GM19238 (cell line): ENCODE measurements around the gene TICAM1.
"Not testable (repeated sequence)": the region's sequence is repeated elsewhere in the genome, so short reads cannot be mapped to it uniquely, and the experiment has no call there.

ENCODE experiments used
- DNase-seq: peaks from one replicate; pipeline ENCODE4 v3.0.0; 2011; ENCODE audit warnings: low spot score; ENCODE audit not compliant: insufficient read length

TICAM1 gene

GRCh38 chr19:4831304-4831978 is at the start of gene TICAM1:
TICAM1 (minus strand) TSS chr19:4831712; CDS start chr19:4818377, 13,335 bp downstream.
- DNase-seq, result peak; percentile 62

GRCh38 chr19:4879041-4879440 is 47.5 kb upstream of the TICAM1 start:
- no peak for DNase-seq

- no peak for DNase-seq
Observed at GRCh38 chr19:4878491-4878968, 47.0 kb upstream of the TICAM1 start.

- no peak for DNase-seq
Observed at GRCh38 chr19:4877753-4878490, 46.4 kb upstream of the TICAM1 start.

- no peak for DNase-seq
Observed at GRCh38 chr19:4873930-4874329, 42.4 kb upstream of the TICAM1 start.

- no peak for DNase-seq
Observed at GRCh38 chr19:4871711-4872110, 40.2 kb upstream of the TICAM1 start.

GRCh38 chr19:4870025-4870700 is 38.7 kb upstream of the TICAM1 start:
- no peak for DNase-seq

GRCh38 chr19:4868286-4868834 is 36.8 kb upstream of the TICAM1 start:
- DNase-seq, result no peak

- peak; percentile 96 for DNase-seq
Observed at GRCh38 chr19:4867534-4868285, 36.2 kb upstream of the TICAM1 start, which contains the start of gene PLIN3. PLIN3 (minus strand) TSS chr19:4867667; CDS start chr19:4861394, 6,273 bp downstream.

- DNase-seq, result peak; percentile 50
Observed at GRCh38 chr19:4866595-4867424, 35.3 kb upstream of the TICAM1 start.

GRCh38 chr19:4861147-4861546 is 29.6 kb upstream of the TICAM1 start:
- DNase-seq, result no peak

GRCh38 chr19:4859697-4860096 is 28.2 kb upstream of the TICAM1 start:
- no peak for DNase-seq

GRCh38 chr19:4856468-4856867 is 25.0 kb upstream of the TICAM1 start:
- not testable (repeated sequence) for DNase-seq

- not testable (repeated sequence) for DNase-seq
Observed at GRCh38 chr19:4853506-4853905, 22.0 kb upstream of the TICAM1 start.

GRCh38 chr19:4852484-4852883 is 21.0 kb upstream of the TICAM1 start:
- DNase-seq, result no peak

- DNase-seq, result peak; percentile 77
Observed at GRCh38 chr19:4851551-4852290, 20.2 kb upstream of the TICAM1 start.

GRCh38 chr19:4849019-4849418 is 17.5 kb upstream of the TICAM1 start:
- no peak for DNase-seq

GRCh38 chr19:4847190-4847973 is 15.9 kb upstream of the TICAM1 start:
- DNase-seq, result no peak

GRCh38 chr19:4845975-4846374 is 14.5 kb upstream of the TICAM1 start:
- not testable (repeated sequence) for DNase-seq
